ENCODE data around the gene LRRFIP1. TPM values are rescaled to one million over a fixed set of nuclear protein-coding genes. Genes with fewer than 3 reads are reported as not detected.
A peak's percentile ranks its signal among the peaks of the same experiment; 100 is the strongest.
"Not testable (repeated sequence)": the region's sequence is repeated elsewhere in the genome, so short reads cannot be mapped to it uniquely, and the experiment has no call there.

The LRRFIP1 gene
- total and polyA plus RNA-seq, 2 donors, result 77.5 to 120 TPM

DNA sequence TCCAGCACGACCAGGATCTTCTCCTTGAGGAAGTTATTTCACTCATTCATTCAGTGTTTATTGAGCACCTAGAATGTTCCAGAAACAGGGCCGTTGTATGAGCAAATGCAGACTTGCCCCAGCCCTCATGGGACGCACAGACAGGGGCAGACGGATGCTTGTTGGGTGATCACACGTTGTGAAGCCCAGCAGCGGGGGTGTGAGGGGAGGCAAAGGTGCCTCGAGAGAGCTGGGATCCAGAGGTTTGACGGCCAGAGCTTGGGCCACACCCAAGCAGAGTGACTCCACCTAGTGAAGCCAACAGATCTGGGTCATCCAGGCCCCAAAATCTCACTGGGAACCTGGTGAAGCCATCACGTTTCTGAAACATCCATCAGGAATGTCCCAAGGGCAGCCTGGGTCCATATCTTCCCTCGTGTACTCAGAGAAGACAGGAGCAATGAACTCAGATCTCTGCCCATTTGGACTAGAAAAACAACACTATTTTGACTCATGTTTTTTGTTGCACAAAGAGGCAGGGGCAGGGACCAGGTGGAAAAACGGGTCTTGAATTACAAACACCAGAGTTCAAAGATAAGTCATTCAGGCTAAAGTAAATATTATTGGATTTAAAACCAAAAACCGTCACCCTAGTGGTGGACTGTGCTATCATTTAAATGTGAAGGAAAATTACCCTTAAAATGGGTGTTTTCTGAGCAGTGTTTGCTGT lies 116.3 kb downstream of the LRRFIP1 start:
- H3K4me1 ChIP-seq (ENCODE audit: insufficient read depth), result no peaks in the 10 kb centered on the region
- H3K4me3 ChIP-seq (ENCODE audit: low read depth, low read length), result no peak overlapping the region
- no peak for DNase-seq (ENCODE audit: extremely low spot score)
- 66% methylated on average over 12 of the region's 12 CpGs for WGBS
- H3K36me3 ChIP-seq (ENCODE audit: insufficient read depth), result no peaks in the 10 kb centered on the region
- peak overlapping the region; percentile 31 for H3K27ac ChIP-seq (ENCODE audit: low read depth)

- 83% methylated on average over 6 of the region's 6 CpGs for WGBS
- Histone ChIP-seq H3K27ac (ENCODE audit: low read depth) (peak overlapping the region; percentile 11), H3K4me1 (ENCODE audit: insufficient read depth) (no peaks in the 10 kb centered on the region)
Observed at GRCh38 chr2:237744270-237744612, 116.9 kb downstream of the LRRFIP1 start.

GRCh38 chr2:237744613-237745249 lies 117.3 kb downstream of the LRRFIP1 start:
- Histone ChIP-seq H3K36me3 (ENCODE audit: insufficient read depth) (no peaks in the 10 kb centered on the region), H3K4me1 (ENCODE audit: insufficient read depth) (no peaks in the 10 kb centered on the region), H3K4me3 (ENCODE audit: low read depth, low read length) (no peak overlapping the region), H3K27ac (ENCODE audit: low read depth) (no peak overlapping the region)
- 42% methylated on average over 18 of the region's 18 CpGs for WGBS
- DNase-seq (ENCODE audit: extremely low spot score), result no peak

More at GRCh38 chr2:237744270-237744612, 116.9 kb downstream of the LRRFIP1 start:
- H3K36me3 ChIP-seq (ENCODE audit: insufficient read depth), result no peaks in the 10 kb centered on the region
- no peak overlapping the region for H3K4me3 ChIP-seq (ENCODE audit: low read depth, low read length)
- no peak for DNase-seq (ENCODE audit: extremely low spot score)

DNA sequence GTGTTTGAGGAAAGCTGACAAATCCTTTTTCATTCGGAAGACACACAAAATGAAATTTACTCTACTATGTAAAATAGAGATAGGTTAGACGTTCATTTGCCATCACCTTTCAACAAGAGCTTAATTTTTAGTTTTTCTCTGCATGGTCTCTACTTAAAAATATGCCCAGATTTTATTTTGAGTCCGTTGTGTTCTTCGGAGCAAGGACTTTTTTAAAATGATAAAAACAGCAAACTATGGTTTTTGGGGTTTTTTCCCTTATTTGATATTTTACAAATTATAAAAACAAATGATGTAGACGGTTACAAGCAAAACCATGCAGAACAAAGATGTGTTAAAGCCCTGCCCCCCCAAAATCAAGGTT lies 117.8 kb downstream of the LRRFIP1 start:
- no peak for DNase-seq (ENCODE audit: extremely low spot score)
- H3K27ac ChIP-seq (ENCODE audit: low read depth), result no peak overlapping the region
- H3K36me3 ChIP-seq (ENCODE audit: insufficient read depth), result no peaks in the 10 kb centered on the region
- no peak overlapping the region for H3K4me3 ChIP-seq (ENCODE audit: low read depth, low read length)
- no peaks in the 10 kb centered on the region for H3K4me1 ChIP-seq (ENCODE audit: insufficient read depth)
- WGBS, result 56% methylated on average over 5 of the region's 5 CpGs

GRCh38 chr2:237746302-237747080 lies 119.1 kb downstream of the LRRFIP1 start:
- DNase-seq (ENCODE audit: extremely low spot score), result no peak
- 91% methylated on average over 15 of the region's 15 CpGs for WGBS

GRCh38 chr2:237747189-237747588 lies 119.8 kb downstream of the LRRFIP1 start:
- 95% methylated on average over 9 of the region's 9 CpGs for WGBS
- no peak for DNase-seq (ENCODE audit: extremely low spot score)
- Histone ChIP-seq H3K36me3 (ENCODE audit: insufficient read depth) (no peaks in the 10 kb centered on the region), H3K27ac (ENCODE audit: low read depth) (no peak overlapping the region), H3K4me3 (ENCODE audit: low read depth, low read length) (no peak overlapping the region), H3K4me1 (ENCODE audit: insufficient read depth) (no peaks in the 10 kb centered on the region)

More at GRCh38 chr2:237746302-237747080, 119.1 kb downstream of the LRRFIP1 start:
- Histone ChIP-seq H3K36me3 (ENCODE audit: insufficient read depth) (no peaks in the 10 kb centered on the region), H3K27ac (ENCODE audit: low read depth) (no peak overlapping the region), H3K4me1 (ENCODE audit: insufficient read depth) (no peaks in the 10 kb centered on the region), H3K4me3 (ENCODE audit: low read depth, low read length) (no peak overlapping the region)

DNA sequence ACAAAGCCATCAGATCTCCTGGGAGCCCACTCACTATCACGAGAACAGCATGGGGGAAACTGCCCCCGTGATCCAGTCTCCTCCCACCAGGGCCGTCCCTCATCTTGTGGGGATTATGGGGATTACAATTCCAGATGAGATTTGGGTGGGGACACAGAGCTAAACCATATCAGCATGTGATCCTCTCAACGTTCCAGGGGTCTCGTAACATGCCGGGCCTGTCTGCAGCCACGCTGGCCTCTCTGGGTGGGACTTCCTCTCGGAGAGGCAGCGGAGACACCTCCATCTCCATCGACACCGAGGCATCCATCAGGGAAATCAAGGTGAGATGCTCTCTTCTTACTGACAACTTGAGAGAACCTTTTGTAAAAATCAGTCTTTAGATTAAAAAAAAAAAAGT lies 121.6 kb downstream of the LRRFIP1 start:
- no peak overlapping the region for H3K4me3 ChIP-seq (ENCODE audit: low read depth, low read length)
- no peak for DNase-seq (ENCODE audit: extremely low spot score)
- WGBS, result 87% methylated on average over 11 of the region's 11 CpGs
- H3K4me1 ChIP-seq (ENCODE audit: insufficient read depth), result no peaks in the 10 kb centered on the region
- peaks cover 2% of the 10 kb centered on the region for H3K36me3 ChIP-seq (ENCODE audit: insufficient read depth)
- no peak overlapping the region for H3K27ac ChIP-seq (ENCODE audit: low read depth)

DNA sequence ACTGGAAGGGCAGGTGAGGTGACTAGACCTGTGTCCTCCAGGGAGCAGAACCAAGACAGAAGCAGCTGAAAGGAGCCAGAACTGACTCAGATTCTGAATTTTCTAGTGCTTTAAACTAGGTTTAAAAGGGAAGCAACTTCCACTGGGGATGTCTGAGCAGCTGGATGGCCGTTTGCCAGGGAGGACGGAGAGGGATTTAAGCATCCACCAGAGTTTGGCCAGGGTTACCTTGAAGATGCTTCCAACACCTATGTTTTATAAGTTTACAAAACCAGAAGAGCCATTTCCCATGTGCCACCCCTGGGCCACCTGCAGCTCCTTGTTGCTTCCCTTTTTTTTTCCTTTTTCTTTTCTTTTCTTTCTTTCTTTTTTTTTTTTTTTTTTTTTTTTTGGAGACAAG lies 122.6 kb downstream of the LRRFIP1 start:
- Histone ChIP-seq H3K36me3 (ENCODE audit: insufficient read depth) (peaks cover 2% of the 10 kb centered on the region), H3K4me3 (ENCODE audit: low read depth, low read length) (no peak overlapping the region), H3K4me1 (ENCODE audit: insufficient read depth) (no peaks in the 10 kb centered on the region), H3K27ac (ENCODE audit: low read depth) (no peak overlapping the region)
- no peak for DNase-seq (ENCODE audit: extremely low spot score)
- 63% methylated on average over 2 of the region's 2 CpGs for WGBS

DNA sequence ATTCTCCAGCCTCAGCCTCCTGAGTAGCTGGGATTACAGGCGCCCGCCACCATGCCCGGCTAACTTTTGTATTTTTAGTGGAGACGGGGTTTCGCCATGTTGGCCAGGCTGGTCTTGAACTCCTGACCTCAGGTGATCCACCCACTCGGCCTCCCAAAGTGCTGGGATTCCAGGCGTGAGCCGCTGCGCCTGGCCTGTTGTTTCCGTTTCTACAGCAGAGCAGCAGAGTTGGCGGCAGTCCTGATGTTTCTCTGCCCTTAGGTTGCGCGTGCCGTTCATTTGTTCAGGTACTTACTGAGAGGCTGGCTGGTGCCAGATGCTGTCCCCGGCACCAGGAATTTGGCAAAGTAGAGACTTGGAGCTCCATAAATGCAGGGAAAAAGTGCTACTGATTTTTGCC lies 123.1 kb downstream of the LRRFIP1 start:
- not testable (repeated sequence) for H3K4me1 ChIP-seq (ENCODE audit: insufficient read depth); H3K27ac ChIP-seq (ENCODE audit: low read depth); H3K36me3 ChIP-seq (ENCODE audit: insufficient read depth); H3K4me3 ChIP-seq (ENCODE audit: low read depth, low read length); DNase-seq (ENCODE audit: extremely low spot score)
- 93% methylated on average over 15 of the region's 15 CpGs for WGBS

- no peak overlapping the region for H3K4me3 ChIP-seq (ENCODE audit: low read depth, low read length)
- DNase-seq (ENCODE audit: extremely low spot score), result no peak
- WGBS, result 80% methylated on average over 5 of the region's 5 CpGs
- H3K36me3 ChIP-seq (ENCODE audit: insufficient read depth), result peaks cover 2% of the 10 kb centered on the region
- no peak overlapping the region for H3K27ac ChIP-seq (ENCODE audit: low read depth)
- no peaks in the 10 kb centered on the region for H3K4me1 ChIP-seq (ENCODE audit: insufficient read depth)
Observed at GRCh38 chr2:237752761-237753165, 125.4 kb downstream of the LRRFIP1 start.

- no peak overlapping the region for H3K27ac ChIP-seq (ENCODE audit: low read depth)
- DNase-seq (ENCODE audit: extremely low spot score), result no peak
- H3K36me3 ChIP-seq (ENCODE audit: insufficient read depth), result peaks cover 4% of the 10 kb centered on the region
- 80% methylated on average over 3 of the region's 3 CpGs for WGBS
- no peaks in the 10 kb centered on the region for H3K4me1 ChIP-seq (ENCODE audit: insufficient read depth)
- H3K4me3 ChIP-seq (ENCODE audit: low read depth, low read length), result no peak overlapping the region
Observed at GRCh38 chr2:237754182-237754581, 126.8 kb downstream of the LRRFIP1 start.

DNA sequence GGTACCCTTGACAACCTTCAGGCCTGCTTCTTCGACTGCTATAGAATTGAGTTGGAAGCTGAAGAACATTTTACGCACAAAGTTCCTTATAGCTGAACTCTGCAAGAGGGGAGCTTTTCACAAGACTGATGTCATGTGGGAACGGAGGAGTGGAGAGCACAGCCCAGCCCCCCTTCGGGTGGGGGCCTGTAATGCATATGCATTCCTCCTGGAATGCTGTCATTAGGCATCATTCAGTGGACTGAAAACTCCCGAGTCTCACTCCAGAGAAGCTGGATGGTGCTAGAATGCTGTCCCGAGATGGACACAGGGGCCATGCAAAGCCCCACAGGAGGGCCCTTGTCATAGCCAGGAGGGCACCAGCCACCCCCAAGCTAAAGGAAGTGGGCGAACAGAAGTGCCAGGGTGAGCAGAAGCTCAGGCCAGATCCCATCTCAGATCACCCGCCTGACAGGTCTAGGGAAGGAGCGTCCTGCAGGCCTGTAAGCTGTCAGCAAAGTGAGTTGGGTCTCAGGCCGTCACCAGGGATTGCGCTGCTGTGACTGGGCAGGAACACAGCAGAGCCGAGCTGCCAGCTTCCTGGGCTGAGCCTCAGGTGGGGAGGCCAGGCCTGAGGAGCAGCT lies 127.3 kb downstream of the LRRFIP1 start:
- 85% methylated on average over 12 of the region's 12 CpGs for WGBS
- no peak for DNase-seq (ENCODE audit: extremely low spot score)
- no peak overlapping the region for H3K27ac ChIP-seq (ENCODE audit: low read depth)
- H3K4me1 ChIP-seq (ENCODE audit: insufficient read depth), result no peaks in the 10 kb centered on the region
- peaks cover 5% of the 10 kb centered on the region for H3K36me3 ChIP-seq (ENCODE audit: insufficient read depth)
- no peak overlapping the region for H3K4me3 ChIP-seq (ENCODE audit: low read depth, low read length)

GRCh38 chr2:237757616-237758015 lies 130.2 kb downstream of the LRRFIP1 start:
- Histone ChIP-seq H3K4me1 (ENCODE audit: insufficient read depth) (no peaks in the 10 kb centered on the region), H3K4me3 (ENCODE audit: low read depth, low read length) (no peak overlapping the region), H3K27ac (ENCODE audit: low read depth) (no peak overlapping the region), H3K36me3 (ENCODE audit: insufficient read depth) (peaks cover 5% of the 10 kb centered on the region)
- no peak for DNase-seq (ENCODE audit: extremely low spot score)
- WGBS, result 91% methylated on average over 10 of the region's 10 CpGs
